Measurements from ENCODE around the gene IP6K1. TPM values are rescaled to one million over a fixed set of nuclear protein-coding genes. Genes with fewer than 3 reads are reported as not detected.

Gene IP6K1
- total RNA-seq, 1 experiment from 2014 or later: 42.2 TPM

GRCh38 chr3:49729966-49730609 lies 56.3 kb downstream of the IP6K1 start:
- Histone ChIP-seq H4K5ac (ENCODE audit: insufficient read length, low read depth, low read length) (no peak overlapping the region), H4K20me1 (ENCODE audit: control insufficient read depth, insufficient read depth, insufficient read length) (no peaks in the 10 kb centered on the region), H3K27me3 (ENCODE audit: insufficient read depth, low read length) (no peaks in the 10 kb centered on the region), H3K4me1 (ENCODE audit: insufficient read depth, low read length) (no peaks in the 10 kb centered on the region), H2BK20ac (ENCODE audit: low read depth, low read length, poor library complexity, severe bottlenecking) (no peak overlapping the region), H3K23ac (ENCODE audit: insufficient read length, low read depth, low read length) (no peak overlapping the region), H4K8ac (replicated peaks; ENCODE audit: insufficient read length, low read depth, low read length) (no peak overlapping the region), H3K14ac (ENCODE audit: insufficient read depth, low read length) (no peak overlapping the region), H4K91ac (ENCODE audit: insufficient read length, low read depth, low read length) (no peak overlapping the region), H2BK15ac (ENCODE audit: low read depth, low read length) (no peak overlapping the region), H3K27ac (ENCODE audit: insufficient read length, low read depth, low read length) (no peak overlapping the region), H3K4me2 (ENCODE audit: insufficient read depth, insufficient read length, low read length) (no peak overlapping the region), H3K9me3 (ENCODE audit: control insufficient read depth, low read depth, low read length) (no peaks in the 10 kb centered on the region), H3K23me2 (ENCODE audit: insufficient read length, low read depth, low read length, poor library complexity, severe bottlenecking) (no peaks in the 10 kb centered on the region), H2AK5ac (ENCODE audit: insufficient read length, low read length) (no peak overlapping the region), H3K4ac (ENCODE audit: low read depth, low read length) (no peak overlapping the region), H3K9ac (ENCODE audit: extremely low read depth, insufficient read length, low read length) (no peak overlapping the region), H3K56ac (ENCODE audit: insufficient read length, low read depth, low read length) (no peak overlapping the region), H3K18ac (ENCODE audit: insufficient read length, low read depth, low read length) (no peak overlapping the region), H3K79me1 (ENCODE audit: insufficient read depth, low read depth, low read length, poor library complexity, severe bottlenecking) (no peaks in the 10 kb centered on the region), H2BK5ac (ENCODE audit: insufficient read length, low read length) (no peak overlapping the region), H3K79me2 (ENCODE audit: insufficient read depth, low read length) (0 out of 2 replicates have a peak, but pooled peaks cover 2% of the 10 kb centered on the region), H2BK120ac (ENCODE audit: low read depth, low read length, poor library complexity, severe bottlenecking) (no peak overlapping the region), H2AFZ (ENCODE audit: low read length) (no peak overlapping the region), H2BK12ac (ENCODE audit: insufficient read length, low read depth, low read length) (no peak overlapping the region), H3T11ph (ENCODE audit: low read length) (no peak overlapping the region)
- Mint-ChIP-seq H3K4me1 (no peaks in the 10 kb centered on the region), H3K4me3 (no peak overlapping the region), H3K9me3 (no peaks in the 10 kb centered on the region), H3K36me3 (ENCODE audit: insufficient read depth in 1 of 3, low read depth in 3 of 3) (peaks cover 8 to 50% (median 50%) of the 10 kb centered on the region in 3 experiments; a peak in 6 of 7 replicates), H3K27ac (no peak overlapping the region), H3K27me3 (ENCODE audit: low read depth) (no peaks in the 10 kb centered on the region)
- TF ChIP-seq CTCF (conservative IDR thresholded peaks at IDR 0.05): no peak
- no peak for DNase-seq
- no CpG with 5 or more reads among the region's 4 CpGs for WGBS (ENCODE audit: extremely low coverage, insufficient read length, low lambda C conversion rate)
